CD4-positive, alpha-beta T cell treated with Interleukin-17A for 1 hour (primary cell): ENCODE data around the gene NEK4.

Experiments used
- DNase-seq: peaks from one replicate; pipeline ENCODE4 v3.0.0-alpha.2; 2020

NEK4 gene

DNA sequence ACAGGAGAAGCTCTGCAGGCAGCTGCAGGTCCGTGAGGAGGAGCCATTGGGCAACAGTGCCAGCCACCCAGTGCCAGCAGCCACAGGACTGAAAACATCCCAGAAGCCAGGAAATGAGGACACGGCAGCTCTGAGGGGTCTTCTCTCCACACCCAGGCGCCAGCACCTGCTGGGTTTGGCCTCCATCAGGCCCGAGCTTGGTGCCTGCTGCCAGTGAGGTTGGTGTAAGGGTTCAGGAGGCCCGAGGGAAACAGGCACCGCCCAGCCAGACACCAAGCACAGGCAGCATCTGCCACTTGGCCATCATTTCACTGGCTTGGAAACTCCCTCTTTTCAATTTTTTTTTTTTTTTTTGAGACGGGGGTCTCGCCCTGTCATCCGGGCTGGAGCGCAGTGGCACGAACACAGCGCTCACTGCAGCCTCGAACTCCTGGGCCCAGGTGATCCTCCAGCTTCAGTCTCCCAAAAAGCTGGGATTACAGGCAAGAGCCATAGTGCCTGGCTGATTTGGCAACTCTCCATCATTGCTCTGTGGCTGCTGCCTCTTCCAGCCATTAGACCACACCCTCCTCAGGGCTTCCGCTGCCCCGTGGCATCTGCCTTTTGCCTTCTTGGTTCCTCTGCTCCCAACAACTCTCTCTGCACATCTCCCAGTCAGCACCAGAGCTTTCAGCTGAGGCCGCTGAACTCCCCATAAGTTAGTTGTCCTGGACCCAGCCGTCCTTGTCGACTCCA, 22.4 kb upstream of the NEK4 start:
- no peak for DNase-seq

DNA sequence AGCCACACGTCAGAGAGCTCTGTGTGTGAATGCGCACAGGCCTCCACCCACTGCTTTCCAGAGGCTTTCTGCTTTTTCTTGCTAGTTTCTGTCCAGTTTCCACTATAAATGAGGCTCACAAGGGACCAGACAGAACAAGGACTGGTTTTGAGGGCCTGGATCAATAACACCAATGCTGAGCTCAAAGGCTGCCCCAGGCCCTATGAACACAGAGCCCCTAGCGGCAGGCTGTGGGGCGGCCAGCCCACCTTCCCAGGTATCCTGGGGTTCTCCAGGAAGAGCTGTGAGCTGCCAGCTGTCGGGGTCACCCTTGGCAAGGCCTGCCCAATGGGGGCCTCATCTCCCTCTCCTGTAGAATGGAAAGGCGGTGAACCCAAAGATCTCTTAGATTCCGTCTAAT, 21.7 kb upstream of the NEK4 start:
- DNase-seq, result no peak

DNA sequence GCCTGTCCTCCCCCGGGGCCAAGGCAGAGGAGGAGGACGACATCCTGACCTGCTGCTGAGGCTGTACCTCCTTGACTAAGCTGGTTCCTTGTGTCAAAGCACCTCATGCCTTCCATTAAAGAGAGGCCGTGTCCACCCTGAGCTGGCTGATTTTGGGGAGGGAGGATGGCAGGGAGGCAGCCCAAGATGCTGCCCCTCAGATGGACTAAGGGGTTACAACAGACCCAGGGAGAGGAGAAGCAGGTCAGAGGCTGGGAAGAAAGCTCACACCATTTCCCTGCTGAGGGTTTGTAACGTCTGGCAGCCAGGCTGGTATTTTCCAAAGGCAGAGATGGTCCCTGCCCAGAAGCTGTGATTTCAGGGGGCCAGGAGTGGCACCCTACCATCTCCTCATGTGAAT, 21.2 kb upstream of the NEK4 start:
- no peak for DNase-seq

DNA sequence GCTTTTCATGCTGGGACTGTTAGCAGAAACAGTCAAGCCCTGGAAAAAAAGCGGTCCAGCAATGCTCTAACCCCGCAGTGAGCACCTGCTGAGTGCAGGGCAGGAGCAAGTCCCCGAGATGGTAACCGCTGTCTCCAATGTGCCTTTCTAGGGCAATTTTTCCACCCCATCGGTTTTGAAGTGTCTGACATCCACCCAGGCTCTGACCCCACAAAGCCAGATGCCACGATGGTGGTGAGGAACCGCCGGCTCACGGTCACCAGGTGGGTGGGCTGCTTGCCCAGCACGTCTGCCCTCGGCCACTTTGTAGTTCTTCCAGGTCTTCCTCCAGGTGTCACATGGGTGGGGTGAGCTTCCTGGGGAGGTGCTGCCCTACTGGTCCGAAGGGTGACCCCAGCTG, 20.6 kb upstream of the NEK4 start:
- no peak for DNase-seq

DNA sequence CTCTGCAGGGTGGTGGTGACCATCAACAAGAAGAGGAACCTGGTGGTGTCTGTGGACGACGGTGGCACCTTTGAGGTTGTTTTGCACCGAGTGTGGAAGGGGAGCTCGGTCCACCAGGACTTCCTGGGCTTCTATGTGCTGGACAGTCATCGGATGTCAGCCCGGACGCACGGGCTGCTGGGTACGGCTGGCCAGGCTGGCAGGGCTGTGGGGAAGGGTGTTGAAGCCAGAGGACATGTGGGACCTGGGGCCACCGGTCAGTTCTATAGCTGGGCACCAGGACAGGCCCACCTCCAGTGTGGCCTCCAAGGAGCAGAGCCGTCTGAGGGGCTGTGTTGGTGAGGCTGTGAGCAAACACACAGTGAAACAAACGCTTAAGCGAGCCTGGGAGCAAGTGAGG, 20.0 kb upstream of the NEK4 start:
- no peak for DNase-seq

- no peak for DNase-seq
Observed at GRCh38 chr3:52790337-52790736, 19.6 kb upstream of the NEK4 start.

GRCh38 chr3:52789746-52790040, 19.0 kb upstream of the NEK4 start:
- DNase-seq, result no peak

DNA sequence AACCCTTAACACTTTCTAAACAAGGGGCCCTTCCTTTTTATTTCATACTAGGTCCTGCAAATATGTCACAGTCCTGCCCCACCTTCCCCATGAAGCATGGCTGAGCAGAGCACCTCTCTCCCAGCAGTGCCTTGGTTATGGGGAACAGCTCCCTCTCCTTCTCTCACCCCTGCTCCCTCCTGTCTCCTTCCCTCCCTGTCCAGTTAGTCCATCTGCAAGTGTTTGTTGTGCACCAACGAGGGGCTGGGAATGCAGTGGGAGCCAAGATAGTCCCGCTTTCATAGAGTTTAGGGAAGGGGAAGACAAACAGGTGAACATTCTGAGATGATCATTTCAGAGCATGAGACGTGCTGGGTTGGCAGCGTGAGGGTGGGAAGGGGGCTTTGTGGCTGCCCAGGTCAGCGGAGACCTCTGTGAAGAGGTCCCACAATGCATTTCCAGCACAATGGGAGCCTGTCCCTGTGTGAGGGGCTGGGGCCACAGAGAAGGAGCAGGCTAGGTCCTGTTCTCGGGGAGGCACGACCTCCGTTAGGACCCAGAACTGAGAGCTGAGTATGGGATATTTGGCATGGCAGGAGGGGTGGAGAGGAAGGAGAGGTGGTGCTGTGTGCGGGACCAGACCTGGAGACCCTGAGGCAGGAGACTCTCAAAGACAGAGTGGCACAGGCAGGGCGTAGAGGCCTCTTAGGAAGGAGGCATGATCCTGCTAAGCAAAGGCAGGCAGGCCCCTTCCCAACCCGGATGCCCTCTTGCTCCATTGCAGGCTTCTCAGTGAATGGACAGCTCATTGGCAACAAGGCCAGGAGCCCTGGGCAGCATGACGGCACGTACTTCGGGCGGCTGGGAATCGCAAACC, 18.4 kb upstream of the NEK4 start:
- no peak for DNase-seq

DNA sequence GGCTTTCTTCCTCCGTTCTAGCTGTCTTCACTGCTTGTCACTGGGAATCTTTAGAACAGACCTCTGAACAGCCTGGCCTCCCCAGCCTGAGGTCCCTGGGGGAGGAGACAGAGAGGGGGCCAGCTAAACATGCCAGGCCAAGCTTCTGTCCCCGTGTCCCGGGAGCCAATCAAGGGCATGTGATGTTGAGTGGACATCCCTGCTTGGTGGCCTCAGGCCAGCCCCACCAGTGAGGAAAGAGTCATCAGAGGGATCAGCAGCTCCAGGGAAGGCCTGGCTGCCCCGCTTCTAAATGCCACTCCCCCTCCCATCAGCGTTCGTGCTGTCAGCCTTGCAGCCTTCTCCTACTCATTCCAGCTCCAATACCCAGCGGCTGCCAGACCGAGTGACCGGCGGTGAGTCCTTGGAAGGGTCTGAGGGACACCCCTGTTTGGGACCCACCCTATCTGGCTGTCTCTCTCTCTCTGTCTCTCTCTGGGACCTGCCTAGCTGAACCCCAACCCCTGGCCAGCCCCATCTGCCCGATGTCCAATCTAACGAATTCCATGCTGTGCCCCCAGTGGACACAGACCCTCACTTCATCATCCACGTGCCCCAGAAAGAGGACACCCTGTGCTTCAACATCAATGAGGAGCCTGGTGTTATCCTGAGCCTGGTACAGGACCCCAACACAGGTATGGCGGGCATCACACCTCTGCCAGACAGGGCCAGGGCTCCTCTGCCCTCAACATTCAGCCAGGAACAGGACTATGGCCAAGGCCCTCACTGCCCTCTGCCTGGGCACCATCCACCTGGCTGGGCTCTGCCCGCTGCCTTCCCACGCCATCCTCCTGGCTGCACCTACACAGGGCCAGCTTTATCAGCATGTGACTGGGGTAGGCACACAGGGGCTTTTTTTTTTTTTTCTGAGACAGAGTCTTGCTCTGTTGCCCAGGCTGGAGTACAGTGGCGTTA, 17.2 kb upstream of the NEK4 start:
- DNase-seq, result no peak

- no peak for DNase-seq
Observed at GRCh38 chr3:52787246-52787645, 16.5 kb upstream of the NEK4 start.

GRCh38 chr3:52786330-52787215, 15.8 kb upstream of the NEK4 start:
- DNase-seq, result no peak

- no peak for DNase-seq
Observed at GRCh38 chr3:52784931-52785590, 14.3 kb upstream of the NEK4 start.

GRCh38 chr3:52784021-52784621, 13.4 kb upstream of the NEK4 start:
- no peak for DNase-seq

DNA sequence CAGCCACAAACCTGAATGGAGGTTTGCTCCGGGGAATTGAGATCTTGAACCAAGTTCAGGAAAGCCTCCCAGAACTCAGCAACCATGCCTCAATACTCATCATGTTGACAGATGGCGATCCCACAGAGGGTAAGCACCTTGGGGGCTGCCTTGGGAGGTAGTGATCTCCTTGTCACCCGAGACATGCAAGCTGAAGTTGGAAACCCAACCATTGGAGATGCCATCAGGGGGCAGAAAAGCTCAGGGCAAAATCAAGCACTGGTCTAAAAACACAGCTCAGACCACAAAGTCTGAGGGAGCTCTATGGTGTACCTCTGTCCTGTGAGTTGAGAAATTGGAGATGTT, 12.4 kb upstream of the NEK4 start:
- no peak for DNase-seq

DNA sequence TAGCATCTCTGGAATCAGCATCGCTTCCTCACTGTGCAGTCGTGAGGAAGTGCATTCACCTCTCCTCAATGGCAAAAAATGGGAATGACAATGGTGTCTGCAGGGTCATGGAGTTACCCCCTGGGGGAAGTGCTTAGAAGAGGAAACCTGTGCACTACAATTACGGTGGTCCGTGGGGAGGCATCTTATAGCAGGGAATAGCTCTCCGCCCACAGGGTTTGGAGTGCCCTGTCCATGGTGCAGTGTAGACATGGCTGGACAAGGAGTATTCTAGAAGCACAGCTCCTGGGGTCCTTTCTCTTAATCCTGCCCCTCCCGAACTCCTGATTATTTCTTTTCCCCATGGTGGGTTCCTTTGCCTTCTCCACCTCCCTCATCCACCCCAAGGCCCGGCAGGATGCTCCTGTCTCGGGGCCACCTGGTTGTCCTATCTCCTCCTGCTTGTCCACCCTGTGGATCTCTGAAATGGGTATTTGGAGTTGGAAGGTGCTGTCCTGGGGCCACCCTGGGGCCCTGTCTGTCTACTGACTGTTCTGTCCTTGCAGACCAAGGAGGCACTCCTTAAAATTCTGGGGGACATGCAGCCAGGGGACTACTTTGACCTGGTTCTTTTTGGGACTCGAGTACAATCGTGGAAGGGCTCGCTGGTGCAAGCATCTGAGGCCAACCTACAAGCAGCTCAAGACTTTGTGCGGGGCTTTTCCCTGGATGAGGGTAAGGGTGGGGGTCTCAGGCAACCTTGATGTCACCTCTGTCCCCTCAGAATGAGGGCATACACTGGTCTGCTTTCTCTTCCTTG, 11.9 kb upstream of the NEK4 start:
- DNase-seq, result no peak

DNA sequence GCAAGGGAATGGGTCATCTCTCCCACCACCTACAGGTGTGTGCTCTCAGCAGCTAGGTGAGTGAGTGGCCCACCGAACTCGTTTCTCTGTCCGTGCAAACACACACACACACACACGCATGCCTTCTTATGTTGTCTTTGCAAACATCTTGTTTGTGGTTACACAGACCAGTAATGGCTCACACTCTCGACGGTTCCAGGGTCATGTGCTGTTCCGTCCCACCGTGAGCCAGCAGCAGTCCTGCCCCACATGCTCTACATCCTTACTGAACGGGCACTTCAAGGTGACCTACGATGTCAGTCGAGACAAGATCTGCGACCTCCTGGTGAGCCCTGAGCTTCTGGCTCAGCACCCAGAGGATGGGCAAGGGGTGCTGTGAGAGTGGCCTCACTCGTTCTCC, 11.0 kb upstream of the NEK4 start:
- no peak for DNase-seq

DNA sequence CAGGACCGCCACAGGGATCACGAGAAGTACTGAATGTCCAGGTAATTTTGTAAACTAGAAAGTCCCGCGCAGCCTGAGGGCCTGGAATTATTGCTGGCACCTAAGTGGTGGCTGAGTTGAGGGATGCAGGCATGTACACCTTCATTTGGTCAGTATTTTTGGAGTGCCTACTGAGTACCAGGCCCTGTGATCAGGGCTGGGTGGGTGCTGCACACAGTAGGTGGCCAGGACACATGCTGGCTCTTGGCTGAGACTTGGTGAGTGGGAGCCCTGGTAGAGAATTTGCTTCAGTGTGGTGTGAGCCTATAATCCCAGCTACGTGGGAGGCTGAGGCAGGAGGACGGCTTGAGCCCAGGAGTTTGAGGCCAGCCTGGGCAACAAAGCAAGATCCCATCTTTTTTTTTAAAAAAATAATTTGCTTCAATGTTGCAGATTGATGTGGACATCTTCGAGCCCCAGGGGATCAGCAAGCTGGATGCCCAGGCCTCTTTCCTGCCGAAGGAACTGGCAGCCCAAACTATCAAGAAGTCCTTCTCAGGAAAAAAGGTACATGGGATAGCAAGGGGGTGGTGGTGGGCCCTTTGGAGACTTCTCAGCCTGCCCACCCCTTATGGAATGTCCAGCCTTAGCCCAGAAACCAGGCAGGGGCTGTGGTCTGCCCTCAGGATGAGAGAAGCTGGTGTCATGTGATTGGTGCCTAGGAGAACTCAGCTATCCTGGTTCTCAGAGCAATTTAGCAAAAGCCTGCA, 9.3 kb upstream of the NEK4 start:
- DNase-seq, result no peak

- no peak for DNase-seq
Observed at GRCh38 chr3:52779011-52779836, 8.5 kb upstream of the NEK4 start.
